Activated CD8-positive, alpha-beta memory T cell treated with anti-CD3 and anti-CD28 coated beads for 36 hours (primary cell): ENCODE results near the gene CD22. TPM values are rescaled to one million over a fixed set of nuclear protein-coding genes. Genes with fewer than 3 reads are reported as not detected.

ENCODE experiments used
- CTCF ChIA-PET: fragments of 350-600 bp; sonication (Branson Sonifier 250); formaldehyde crosslinking; loops from one replicate; lab custom pipeline; 2021; ENCODE audit warnings: antibody characterized with exemption; lab: Charles Lee
- POLR2A ChIA-PET: fragments of 350-600 bp; sonication (Branson Sonifier 250); formaldehyde crosslinking; loops from one replicate; lab custom pipeline; 2021; ENCODE audit warnings: antibody characterized with exemption; lab: Charles Lee
- total RNA-seq, 2 experiments: library from RNA; stranded (reverse); gene quantifications; one replicate each; pipeline ENCODE4 v1.2.3, GENCODE V29; 2021

Gene CD22
- total RNA-seq, 2 experiments from 2014 or later = 0.13 to 0.23 TPM

DNA sequence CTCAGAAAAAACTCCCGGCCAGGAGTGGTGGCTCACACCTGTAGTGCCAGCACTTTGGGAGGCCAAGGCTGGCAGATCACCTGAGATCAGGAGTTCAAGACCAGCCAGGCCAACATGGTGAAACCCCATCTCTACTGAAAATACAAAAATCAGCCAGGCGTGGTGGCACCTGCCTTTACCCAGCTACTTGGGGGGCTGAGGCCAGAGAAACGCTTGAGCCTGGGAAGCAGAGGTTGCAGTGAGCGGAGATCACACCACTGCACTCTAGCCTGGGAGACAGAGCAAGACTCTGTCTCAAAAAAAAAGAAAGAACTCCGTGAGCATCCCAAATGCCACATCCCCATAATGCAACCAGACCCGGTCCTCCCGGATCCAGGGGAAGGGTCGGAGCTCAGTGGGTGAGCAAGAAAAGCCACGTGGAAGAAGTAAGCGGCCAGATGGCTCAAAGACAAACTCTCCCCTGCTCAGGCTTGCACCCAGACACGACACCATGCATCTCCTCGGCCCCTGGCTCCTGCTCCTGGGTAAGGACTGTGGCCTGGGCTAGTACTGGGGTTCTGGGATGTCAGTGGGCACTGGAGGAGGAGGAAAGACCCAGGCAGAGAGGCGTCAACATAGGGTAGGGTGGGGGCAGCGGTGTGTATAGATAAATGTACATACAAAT, 2.7 kb downstream of the CD22 start:
- ChIA-PET CTCF (interaction anchor here (2.4 kb wide), 1 partner anchor 21 kb away, joined by 8 read pairs; no protein-coding TSS in a partner anchor), POLR2A (no interaction called here)

- POLR2A ChIA-PET = no interaction called here
- CTCF ChIA-PET = interaction anchor here (1.1 to 2.4 kb wide), 2 partner anchors 20 to 162 kb away, joined by 6 to 8 read pairs; no protein-coding TSS in a partner anchor
Observed at GRCh38 chr19:35332817-35333216, 3.8 kb downstream of the CD22 start.

GRCh38 chr19:35334144-35334753, 5.3 kb downstream of the CD22 start:
- CTCF ChIA-PET = interaction anchor here (0.7 to 2.4 kb wide), 2 partner anchors 19 to 79 kb away, joined by 3 to 8 read pairs; no protein-coding TSS in a partner anchor
- POLR2A ChIA-PET = no interaction called here

DNA sequence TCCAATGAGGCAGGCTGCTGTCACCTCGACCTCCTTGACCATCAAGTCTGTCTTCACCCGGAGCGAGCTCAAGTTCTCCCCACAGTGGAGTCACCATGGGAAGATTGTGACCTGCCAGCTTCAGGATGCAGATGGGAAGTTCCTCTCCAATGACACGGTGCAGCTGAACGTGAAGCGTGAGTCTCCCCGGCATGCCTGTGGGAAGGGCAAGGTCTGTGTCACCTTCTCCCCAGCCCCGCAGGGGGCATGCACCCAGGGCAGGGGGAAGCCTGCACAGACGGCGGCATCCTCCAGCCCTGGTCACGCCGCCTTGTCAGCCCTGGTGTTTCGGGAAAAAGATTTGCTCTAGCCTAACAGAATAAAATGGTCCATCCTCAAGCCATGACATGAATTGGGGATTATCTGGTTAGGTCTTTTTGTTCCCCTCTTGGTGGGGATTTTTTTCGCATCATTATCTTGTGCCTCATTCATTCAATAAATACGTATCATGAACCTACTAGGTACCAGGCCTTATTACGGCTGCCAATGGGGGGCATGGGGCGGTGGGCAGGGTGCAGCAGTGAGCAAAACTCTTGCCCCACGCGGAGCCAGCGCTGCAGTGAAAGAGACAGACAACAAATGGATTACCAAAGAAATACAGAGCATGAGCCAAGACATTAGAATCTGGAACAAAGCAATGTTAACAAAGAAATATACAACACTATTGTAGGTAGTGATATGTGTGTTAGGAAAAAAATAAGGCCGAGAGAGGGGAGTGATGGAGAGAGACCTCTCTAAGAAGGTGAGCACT, 7.4 kb downstream of the CD22 start:
- ChIA-PET CTCF (no interaction called here), POLR2A (no interaction called here)

GRCh38 chr19:35337097-35337983, 8.4 kb downstream of the CD22 start:
- POLR2A ChIA-PET = no interaction called here
- CTCF ChIA-PET = no interaction called here

DNA sequence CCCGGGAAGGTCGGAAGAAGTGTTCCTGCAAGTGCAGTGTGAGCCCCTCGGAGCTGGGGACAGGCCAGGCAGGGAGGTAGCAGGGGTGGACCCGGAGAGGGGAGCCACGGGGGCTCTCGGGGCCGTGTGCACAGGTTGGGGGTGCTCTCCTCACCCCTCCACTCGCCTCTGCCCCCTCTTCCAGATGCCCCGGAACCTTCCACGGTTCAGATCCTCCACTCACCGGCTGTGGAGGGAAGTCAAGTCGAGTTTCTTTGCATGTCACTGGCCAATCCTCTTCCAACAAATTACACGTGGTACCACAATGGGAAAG, 9.0 kb downstream of the CD22 start:
- CTCF ChIA-PET = no interaction called here

DNA sequence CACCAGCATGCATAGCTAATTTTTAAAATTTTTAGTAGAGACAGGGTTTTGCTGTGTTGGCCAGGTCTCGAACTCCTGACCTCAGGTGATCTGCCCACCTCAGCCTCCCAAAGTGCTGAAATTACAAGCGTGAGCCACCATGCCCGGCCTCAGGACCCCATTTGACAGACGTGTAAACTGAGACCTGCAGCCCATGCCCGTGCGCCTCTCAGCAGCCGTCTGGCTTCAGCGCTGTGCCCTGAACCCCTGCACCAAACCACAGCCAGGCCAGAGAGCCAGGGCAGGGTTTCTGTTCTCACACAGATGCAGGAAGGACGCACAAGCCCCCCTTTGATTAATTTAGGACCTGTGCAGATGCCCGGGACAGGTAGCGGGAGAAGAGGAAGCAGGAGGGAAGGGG, 11.4 kb downstream of the CD22 start:
- POLR2A ChIA-PET = no interaction called here

More for the DNA sequence above, 9.0 kb downstream of the CD22 start:
- POLR2A ChIA-PET = no interaction called here

DNA sequence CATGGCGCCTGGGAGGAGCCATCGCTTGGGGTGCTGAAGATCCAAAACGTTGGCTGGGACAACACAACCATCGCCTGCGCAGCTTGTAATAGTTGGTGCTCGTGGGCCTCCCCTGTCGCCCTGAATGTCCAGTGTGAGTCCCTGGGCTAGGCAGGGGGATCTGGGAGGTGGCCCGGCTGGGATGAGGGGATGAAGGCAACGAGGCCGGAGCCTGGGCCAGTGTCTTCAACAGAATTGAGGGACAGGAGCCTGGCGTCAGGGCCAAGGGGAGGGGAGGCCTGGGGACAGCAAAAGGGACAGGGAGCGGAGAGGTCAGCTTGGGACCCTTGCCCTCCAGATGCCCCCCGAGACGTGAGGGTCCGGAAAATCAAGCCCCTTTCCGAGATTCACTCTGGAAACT, 12.0 kb downstream of the CD22 start:
- CTCF ChIA-PET = no interaction called here
- POLR2A ChIA-PET = no interaction called here

More for the DNA sequence above, 11.4 kb downstream of the CD22 start:
- CTCF ChIA-PET = no interaction called here

DNA sequence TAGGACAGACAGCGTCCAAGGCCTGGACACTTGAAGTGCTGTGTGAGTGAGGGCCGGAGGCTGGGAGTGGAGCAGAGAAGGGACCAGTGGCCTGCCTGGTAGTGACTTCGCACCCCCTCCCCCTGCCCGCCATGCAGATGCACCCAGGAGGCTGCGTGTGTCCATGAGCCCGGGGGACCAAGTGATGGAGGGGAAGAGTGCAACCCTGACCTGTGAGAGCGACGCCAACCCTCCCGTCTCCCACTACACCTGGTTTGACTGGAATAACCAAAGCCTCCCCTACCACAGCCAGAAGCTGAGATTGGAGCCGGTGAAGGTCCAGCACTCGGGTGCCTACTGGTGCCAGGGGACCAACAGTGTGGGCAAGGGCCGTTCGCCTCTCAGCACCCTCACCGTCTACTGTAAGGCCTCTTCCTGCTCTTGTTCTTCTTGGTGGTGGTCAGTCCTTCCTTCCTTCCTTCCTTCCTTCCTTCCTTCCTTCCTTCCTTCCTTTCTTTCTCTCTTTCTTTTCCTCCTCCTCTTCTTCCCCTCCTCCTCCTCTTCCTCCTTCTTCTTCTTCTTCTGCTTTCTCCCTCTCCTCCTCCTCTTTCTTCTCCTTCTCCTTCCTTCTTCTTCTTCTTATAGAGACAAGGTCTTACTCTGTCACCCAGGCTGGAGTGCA, 12.7 kb downstream of the CD22 start:
- ChIA-PET CTCF (interaction anchor here (1.4 kb wide), 1 partner anchor 11 kb away, joined by 5 read pairs; no protein-coding TSS in a partner anchor), POLR2A (no interaction called here)

DNA sequence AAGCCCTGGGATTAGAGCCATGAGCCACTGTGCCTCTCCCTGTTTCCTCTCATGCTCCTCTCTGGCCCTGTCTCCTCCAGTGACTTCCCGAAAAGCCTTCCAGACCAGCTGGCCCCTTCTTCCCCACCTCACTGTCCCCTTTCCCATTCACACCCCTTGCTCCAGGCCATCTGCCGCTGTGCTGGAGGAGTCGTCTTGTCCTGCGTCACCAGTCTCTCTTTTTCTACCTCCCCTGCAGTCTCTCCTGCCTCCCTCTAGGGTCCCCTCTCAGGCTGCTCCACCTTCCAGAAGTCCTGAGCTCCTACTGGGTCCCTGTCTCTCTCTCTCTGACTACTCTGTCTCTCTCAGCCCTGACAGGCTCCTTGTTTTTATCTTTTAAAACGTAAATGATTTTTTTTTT, 13.4 kb downstream of the CD22 start:
- CTCF ChIA-PET = interaction anchor here (1.4 kb wide), 1 partner anchor 10 kb away, joined by 5 read pairs; no protein-coding TSS in a partner anchor
- POLR2A ChIA-PET = no interaction called here

- ChIA-PET POLR2A (no interaction called here), CTCF (no interaction called here)
Observed at GRCh38 chr19:35344511-35345031, 15.6 kb downstream of the CD22 start.

- ChIA-PET CTCF (interaction anchor here (0.6 to 1.1 kb wide), 3 partner anchors 101 to 306 kb away, joined by 3 to 4 read pairs (median 4); no protein-coding TSS in a partner anchor), POLR2A (no interaction called here)
Observed at GRCh38 chr19:35345671-35346111, 16.7 kb downstream of the CD22 start.

DNA sequence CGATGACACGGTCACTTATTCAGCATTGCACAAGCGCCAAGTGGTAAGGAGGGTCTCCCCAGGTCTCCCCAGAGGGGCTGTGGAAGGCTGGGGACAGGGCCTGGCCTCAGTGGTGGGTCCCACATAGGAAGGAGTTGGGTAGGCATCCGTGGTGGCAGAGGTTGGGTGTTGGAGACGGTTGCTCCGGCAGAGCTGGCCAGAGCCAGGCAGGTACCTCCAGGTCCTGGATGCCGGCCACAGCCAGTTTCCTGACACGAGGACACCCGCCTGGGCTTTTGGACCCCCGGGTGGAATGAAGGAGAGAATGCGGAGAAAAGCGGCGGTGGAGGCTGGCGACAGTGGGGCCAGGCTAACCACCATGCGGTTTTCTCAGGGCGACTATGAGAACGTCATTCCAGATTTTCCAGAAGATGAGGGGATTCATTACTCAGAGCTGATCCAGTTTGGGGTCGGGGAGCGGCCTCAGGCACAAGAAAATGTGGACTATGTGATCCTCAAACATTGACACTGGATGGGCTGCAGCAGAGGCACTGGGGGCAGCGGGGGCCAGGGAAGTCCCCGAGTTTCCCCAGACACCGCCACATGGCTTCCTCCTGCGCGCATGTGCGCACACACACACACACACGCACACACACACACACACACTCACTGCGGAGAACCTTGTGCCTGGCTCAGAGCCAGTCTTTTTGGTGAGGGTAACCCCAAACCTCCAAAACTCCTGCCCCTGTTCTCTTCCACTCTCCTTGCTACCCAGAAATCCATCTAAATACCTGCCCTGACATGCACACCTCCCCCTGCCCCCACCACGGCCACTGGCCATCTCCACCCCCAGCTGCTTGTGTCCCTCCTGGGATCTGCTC, 17.4 kb downstream of the CD22 start:
- ChIA-PET CTCF (interaction anchor here (0.6 to 1.1 kb wide), 5 partner anchors 101 to 365 kb away, joined by 3 to 4 read pairs (median 3); no protein-coding TSS in a partner anchor), POLR2A (interaction anchor here (1.0 kb wide), 1 partner anchor 366 kb away, joined by 3 read pairs; no protein-coding TSS in a partner anchor)

DNA sequence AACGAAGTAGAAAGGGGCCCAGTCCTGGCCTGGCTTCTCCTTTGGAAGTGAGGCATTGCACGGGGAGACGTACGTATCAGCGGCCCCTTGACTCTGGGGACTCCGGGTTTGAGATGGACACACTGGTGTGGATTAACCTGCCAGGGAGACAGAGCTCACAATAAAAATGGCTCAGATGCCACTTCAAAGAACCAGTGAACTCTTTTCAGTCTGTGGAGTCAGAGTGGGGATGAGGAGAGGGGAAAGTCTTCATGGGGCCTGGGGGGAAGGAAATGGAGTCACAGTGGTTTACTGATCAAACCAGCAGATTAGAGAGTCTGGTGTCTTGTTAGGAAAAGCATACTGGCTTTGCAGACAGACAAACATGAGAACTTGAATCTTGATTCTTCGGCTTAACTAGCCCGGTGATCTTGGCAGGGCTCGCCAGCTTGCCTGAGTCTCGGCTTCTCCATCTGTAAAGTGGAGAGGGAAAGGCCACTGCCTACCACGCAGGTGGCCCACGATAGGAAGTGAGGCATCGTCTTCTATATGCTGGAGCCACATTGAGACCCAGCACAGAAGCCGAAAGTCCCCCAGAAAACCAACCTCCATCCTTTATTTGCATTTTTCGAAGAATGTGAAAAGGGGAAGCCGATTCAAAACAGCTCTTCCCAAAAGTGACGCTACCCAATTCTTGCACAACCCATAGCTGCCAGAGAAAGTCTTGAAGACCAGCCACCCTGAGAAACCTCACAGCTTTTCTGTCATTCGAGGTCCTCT, 18.4 kb downstream of the CD22 start, which contains the start of gene FFAR1:
Gene FFAR1 (plus strand): TSS at position 732 of the 759 bp plus-strand sequence. CDS start 3,650 bp downstream, outside the sequence.
- CTCF ChIA-PET = interaction anchor here (0.6 to 1.1 kb wide), 6 partner anchors 78 to 364 kb away, joined by 3 read pairs; partner anchors contain the start of gene USF2

DNA sequence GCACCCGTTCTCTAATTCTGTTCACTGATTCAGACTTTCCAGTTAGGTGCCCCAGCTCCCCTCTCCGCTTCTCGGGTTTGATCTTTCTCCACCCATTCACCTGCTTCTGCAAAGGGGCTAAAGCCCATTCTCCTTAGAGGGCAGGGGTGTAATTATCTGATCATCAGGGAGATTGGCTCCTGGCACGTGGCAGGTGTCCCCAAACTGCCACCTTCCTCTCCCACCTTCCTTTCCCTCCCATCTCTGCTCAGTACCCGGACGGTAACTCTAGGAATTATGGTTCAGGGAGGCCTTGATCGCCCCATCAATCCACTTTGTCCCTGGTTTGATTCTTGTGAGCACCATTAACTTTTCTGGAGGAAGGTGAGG, 18.9 kb downstream of the CD22 start:
- CTCF ChIA-PET = interaction anchor here (0.6 to 1.1 kb wide), 3 partner anchors 79 to 301 kb away, joined by 3 read pairs; partner anchors contain the start of gene USF2
- POLR2A ChIA-PET = no interaction called here

More for the DNA sequence above, 18.4 kb downstream of the CD22 start, which contains the start of gene FFAR1:
- POLR2A ChIA-PET = interaction anchor here (1.0 kb wide), 1 partner anchor 365 kb away, joined by 3 read pairs; no protein-coding TSS in a partner anchor
